HepG2 (cell line): ENCODE results near the gene CPEB4. TPM values are rescaled to one million over a fixed set of nuclear protein-coding genes. Genes with fewer than 3 reads are reported as not detected.
A peak's percentile ranks its signal among the peaks of the same experiment; 100 is the strongest.

ENCODE experiments used
- HNF4A ChIP-seq: sonication (generic); formaldehyde crosslinking; IDR thresholded peaks from 2 replicates; pipeline ENCODE4 v1.4.0; 2020; ENCODE audit warnings: missing genetic modification reagents
- HNF4G ChIP-seq, 2 experiments: sonication (generic) in 1 of 2; formaldehyde crosslinking in 1 of 2; IDR thresholded peaks; 2 replicates each; pipeline versions ENCODE4 v1.4.0 to v1.6.1; 2011 to 2020; ENCODE audit warnings: borderline replicate concordance in 2 of 2, low read depth in 2 of 2, mild to moderate bottlenecking in 2 of 2, low read length in 1 of 2, missing genetic modification reagents in 1 of 2, moderate library complexity in 1 of 2
- ISX ChIP-seq: sonication (generic); formaldehyde crosslinking; conservative IDR thresholded peaks from 2 replicates; pipeline ENCODE4 v1.5.0; 2020; ENCODE audit warnings: missing genetic modification reagents
- ONECUT2 ChIP-seq: sonication (generic); formaldehyde crosslinking; IDR thresholded peaks from 2 replicates; pipeline ENCODE4 v1.4.0; 2020; ENCODE audit warnings: missing genetic modification reagents
- SNRNP70 ChIP-seq: fragments of 200-400 bp; formaldehyde crosslinking; IDR thresholded peaks from 2 replicates; pipeline ENCODE4 v1.6.1; 2017; ENCODE audit warnings: mild to moderate bottlenecking, low read depth, low read length, moderate library complexity
- TCF7 ChIP-seq: sonication (generic); IDR thresholded peaks from 2 replicates; pipeline ENCODE4 v1.6.1; 2016; ENCODE audit warnings: antibody characterized with exemption, low read depth
- ZNF430 ChIP-seq: sonication (generic); formaldehyde crosslinking; IDR thresholded peaks from 2 replicates; pipeline ENCODE4 v1.9.0; 2021; ENCODE audit warnings: mild to moderate bottlenecking, missing genetic modification reagents
- ZNF549 ChIP-seq: sonication (generic); formaldehyde crosslinking; IDR thresholded peaks from 2 replicates; pipeline ENCODE4 v1.5.0; 2020; ENCODE audit warnings: missing genetic modification reagents
- ZNF589 ChIP-seq: sonication (generic); formaldehyde crosslinking; conservative IDR thresholded peaks from 2 replicates; pipeline ENCODE4 v1.8.0; 2022; ENCODE audit warnings: mild to moderate bottlenecking, moderate library complexity, missing genetic modification reagents
- ZNF607 ChIP-seq: sonication (generic); formaldehyde crosslinking; IDR thresholded peaks from 2 replicates; pipeline ENCODE4 v1.5.1; 2020; ENCODE audit warnings: missing genetic modification reagents, mild to moderate bottlenecking, borderline replicate concordance
- ZNF616 ChIP-seq: sonication (generic); formaldehyde crosslinking; IDR thresholded peaks from 2 replicates; pipeline ENCODE4 v1.5.0; 2020; ENCODE audit warnings: low read depth, mild to moderate bottlenecking, missing genetic modification reagents
- ZNF660 ChIP-seq: sonication (generic); formaldehyde crosslinking; IDR thresholded peaks from 2 replicates; pipeline ENCODE4 v1.5.1; 2020; ENCODE audit warnings: mild to moderate bottlenecking, low read depth, missing genetic modification reagents, borderline replicate concordance
- polyA plus RNA-seq, 8 experiments: library from polyadenylated mRNA; depleted of rRNA in 3 of 8; stranded (reverse) in 7 of 8; unstranded in 1 of 8; fragments of >200 nt; fragmentation: Illumina TruSeq in 4 of 8; extraction: Trizol in 4 of 8; gene quantifications; 2 replicates each; pipeline versions ENCODE4 v1.2.1 to v1.2.3, GENCODE V29; 2011 to 2016; ENCODE audit warnings: low read depth in 4 of 8, missing spikeins in 1 of 8, mixed read lengths in 1 of 8; ENCODE audit not compliant: insufficient read depth in 1 of 8
- total RNA-seq, 5 experiments: library from RNA; depleted of rRNA; stranded (reverse); fragments of >200 nt; fragmentation: Illumina TruSeq; extraction: Trizol; gene quantifications; 2 replicates each; pipeline ENCODE4 v1.2.3, GENCODE V29; 2016; ENCODE audit warnings: low read depth in 1 of 5
- TF ChIP-seq, protein P1 (sequence below): sonication (generic); formaldehyde crosslinking; IDR thresholded peaks from 2 replicates; pipeline ENCODE4 v1.5.0; 2020; ENCODE audit warnings: mild to moderate bottlenecking, missing genetic modification reagents
- TF ChIP-seq, protein P2 (sequence below): sonication (generic); formaldehyde crosslinking; IDR thresholded peaks from 2 replicates; pipeline ENCODE4 v1.4.0; 2020; ENCODE audit warnings: missing genetic modification reagents
- TF ChIP-seq, protein P3 (sequence below): sonication (generic); formaldehyde crosslinking; IDR thresholded peaks from 2 replicates; pipeline ENCODE4 v1.4.0; 2020; ENCODE audit warnings: missing genetic modification reagents, borderline replicate concordance
- TF ChIP-seq, protein P4 (sequence below): IDR thresholded peaks from 2 replicates; pipeline ENCODE4 v1.6.1; 2016; ENCODE audit warnings: missing compliant biosample characterization, missing genetic modification reagents, borderline replicate concordance
- TF ChIP-seq, protein P5 (sequence below): sonication (generic); formaldehyde crosslinking; IDR thresholded peaks from 2 replicates; pipeline ENCODE4 v1.9.0; 2021; ENCODE audit warnings: missing genetic modification reagents, borderline replicate concordance
- TF ChIP-seq, protein P6 (sequence below): sonication (generic); formaldehyde crosslinking; IDR thresholded peaks from 2 replicates; pipeline ENCODE4 v1.8.0; 2022; ENCODE audit warnings: missing genetic modification reagents, mild to moderate bottlenecking, borderline replicate concordance

CPEB4 gene
- total and polyA plus RNA-seq, 2 of the 13 experiments (the other 11 are each of a cell fraction or from before 2014, with no cell fraction given), result 7.7 to 26.7 TPM

DNA sequence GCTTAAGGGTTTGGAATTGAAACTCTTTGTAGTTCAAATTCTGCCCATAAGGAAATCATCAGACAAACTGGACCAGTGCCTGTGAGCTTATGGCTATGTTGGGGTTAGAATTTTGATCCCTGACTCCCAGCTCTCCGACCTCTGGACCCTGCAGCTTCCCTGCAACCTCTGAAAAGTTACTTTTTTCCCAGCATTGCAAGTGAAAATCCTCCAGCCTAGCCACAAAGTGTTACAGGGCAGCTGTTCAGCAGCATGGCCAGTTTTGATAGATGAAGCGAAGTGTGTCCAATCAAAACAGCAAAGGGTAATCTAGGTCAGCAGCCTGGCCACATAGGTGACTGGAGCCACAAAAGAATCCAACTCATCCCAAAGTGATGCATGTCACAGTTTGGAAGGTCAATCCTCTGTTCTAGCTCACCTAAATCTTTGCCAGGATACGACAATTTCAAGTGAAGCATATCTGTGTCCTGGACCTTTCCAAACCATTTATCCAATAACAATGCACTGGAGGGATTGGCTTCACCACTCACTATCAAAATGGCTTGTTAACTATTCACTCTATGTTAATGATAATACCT lies 4.7 kb upstream of the CPEB4 start (continued):
- TF ChIP-seq, protein P1, sequence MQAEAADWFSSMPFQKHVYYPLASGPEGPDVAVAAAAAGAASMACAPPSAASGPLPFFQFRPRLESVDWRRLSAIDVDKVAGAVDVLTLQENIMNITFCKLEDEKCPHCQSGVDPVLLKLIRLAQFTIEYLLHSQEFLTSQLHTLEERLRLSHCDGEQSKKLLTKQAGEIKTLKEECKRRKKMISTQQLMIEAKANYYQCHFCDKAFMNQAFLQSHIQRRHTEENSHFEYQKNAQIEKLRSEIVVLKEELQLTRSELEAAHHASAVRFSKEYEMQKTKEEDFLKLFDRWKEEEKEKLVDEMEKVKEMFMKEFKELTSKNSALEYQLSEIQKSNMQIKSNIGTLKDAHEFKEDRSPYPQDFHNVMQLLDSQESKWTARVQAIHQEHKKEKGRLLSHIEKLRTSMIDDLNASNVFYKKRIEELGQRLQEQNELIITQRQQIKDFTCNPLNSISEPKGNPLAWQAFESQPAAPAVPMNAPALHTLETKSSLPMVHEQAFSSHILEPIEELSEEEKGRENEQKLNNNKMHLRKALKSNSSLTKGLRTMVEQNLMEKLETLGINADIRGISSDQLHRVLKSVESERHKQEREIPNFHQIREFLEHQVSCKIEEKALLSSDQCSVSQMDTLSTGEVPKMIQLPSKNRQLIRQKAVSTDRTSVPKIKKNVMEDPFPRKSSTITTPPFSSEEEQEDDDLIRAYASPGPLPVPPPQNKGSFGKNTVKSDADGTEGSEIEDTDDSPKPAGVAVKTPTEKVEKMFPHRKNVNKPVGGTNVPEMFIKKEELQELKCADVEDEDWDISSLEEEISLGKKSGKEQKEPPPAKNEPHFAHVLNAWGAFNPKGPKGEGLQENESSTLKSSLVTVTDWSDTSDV (CRISPR knock-in tag), result no peak
- TF ChIP-seq ZNF660 (CRISPR knock-in tag), result no peak
- TF ChIP-seq ZNF589 (CRISPR knock-in tag), result no peak
- peak; percentile 62 for TF ChIP-seq HNF4G (IDR thresholded peaks at IDR 0.05; ENCODE audit: borderline replicate concordance, low read depth, low read length)
- no peak; the same call in 1 of the 2 replicates for TF ChIP-seq HNF4G (CRISPR knock-in tag; IDR thresholded peaks at IDR 0.05; ENCODE audit: borderline replicate concordance, low read depth)
- TF ChIP-seq, protein P2, sequence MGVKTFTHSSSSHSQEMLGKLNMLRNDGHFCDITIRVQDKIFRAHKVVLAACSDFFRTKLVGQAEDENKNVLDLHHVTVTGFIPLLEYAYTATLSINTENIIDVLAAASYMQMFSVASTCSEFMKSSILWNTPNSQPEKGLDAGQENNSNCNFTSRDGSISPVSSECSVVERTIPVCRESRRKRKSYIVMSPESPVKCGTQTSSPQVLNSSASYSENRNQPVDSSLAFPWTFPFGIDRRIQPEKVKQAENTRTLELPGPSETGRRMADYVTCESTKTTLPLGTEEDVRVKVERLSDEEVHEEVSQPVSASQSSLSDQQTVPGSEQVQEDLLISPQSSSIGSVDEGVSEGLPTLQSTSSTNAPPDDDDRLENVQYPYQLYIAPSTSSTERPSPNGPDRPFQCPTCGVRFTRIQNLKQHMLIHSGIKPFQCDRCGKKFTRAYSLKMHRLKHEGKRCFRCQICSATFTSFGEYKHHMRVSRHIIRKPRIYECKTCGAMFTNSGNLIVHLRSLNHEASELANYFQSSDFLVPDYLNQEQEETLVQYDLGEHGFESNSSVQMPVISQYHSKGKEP (CRISPR knock-in tag), result no peak
- TF ChIP-seq, protein P3, sequence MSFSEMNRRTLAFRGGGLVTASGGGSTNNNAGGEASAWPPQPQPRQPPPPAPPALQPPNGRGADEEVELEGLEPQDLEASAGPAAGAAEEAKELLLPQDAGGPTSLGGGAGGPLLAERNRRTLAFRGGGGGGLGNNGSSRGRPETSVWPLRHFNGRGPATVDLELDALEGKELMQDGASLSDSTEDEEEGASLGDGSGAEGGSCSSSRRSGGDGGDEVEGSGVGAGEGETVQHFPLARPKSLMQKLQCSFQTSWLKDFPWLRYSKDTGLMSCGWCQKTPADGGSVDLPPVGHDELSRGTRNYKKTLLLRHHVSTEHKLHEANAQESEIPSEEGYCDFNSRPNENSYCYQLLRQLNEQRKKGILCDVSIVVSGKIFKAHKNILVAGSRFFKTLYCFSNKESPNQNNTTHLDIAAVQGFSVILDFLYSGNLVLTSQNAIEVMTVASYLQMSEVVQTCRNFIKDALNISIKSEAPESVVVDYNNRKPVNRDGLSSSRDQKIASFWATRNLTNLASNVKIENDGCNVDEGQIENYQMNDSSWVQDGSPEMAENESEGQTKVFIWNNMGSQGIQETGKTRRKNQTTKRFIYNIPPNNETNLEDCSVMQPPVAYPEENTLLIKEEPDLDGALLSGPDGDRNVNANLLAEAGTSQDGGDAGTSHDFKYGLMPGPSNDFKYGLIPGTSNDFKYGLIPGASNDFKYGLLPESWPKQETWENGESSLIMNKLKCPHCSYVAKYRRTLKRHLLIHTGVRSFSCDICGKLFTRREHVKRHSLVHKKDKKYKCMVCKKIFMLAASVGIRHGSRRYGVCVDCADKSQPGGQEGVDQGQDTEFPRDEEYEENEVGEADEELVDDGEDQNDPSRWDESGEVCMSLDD (CRISPR knock-in tag), result no peak
- TF ChIP-seq ISX (CRISPR knock-in tag), result no peak
- no peak for TF ChIP-seq ONECUT2
- TF ChIP-seq, protein P4, sequence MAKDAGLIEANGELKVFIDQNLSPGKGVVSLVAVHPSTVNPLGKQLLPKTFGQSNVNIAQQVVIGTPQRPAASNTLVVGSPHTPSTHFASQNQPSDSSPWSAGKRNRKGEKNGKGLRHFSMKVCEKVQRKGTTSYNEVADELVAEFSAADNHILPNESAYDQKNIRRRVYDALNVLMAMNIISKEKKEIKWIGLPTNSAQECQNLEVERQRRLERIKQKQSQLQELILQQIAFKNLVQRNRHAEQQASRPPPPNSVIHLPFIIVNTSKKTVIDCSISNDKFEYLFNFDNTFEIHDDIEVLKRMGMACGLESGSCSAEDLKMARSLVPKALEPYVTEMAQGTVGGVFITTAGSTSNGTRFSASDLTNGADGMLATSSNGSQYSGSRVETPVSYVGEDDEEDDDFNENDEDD (CRISPR knock-in tag), result no peak
- TF ChIP-seq ZNF549 (CRISPR knock-in tag), result no peak
- no peak for TF ChIP-seq SNRNP70
- no peak for TF ChIP-seq TCF7
- TF ChIP-seq ZNF616 (CRISPR knock-in tag), result no peak
- TF ChIP-seq, protein P5, sequence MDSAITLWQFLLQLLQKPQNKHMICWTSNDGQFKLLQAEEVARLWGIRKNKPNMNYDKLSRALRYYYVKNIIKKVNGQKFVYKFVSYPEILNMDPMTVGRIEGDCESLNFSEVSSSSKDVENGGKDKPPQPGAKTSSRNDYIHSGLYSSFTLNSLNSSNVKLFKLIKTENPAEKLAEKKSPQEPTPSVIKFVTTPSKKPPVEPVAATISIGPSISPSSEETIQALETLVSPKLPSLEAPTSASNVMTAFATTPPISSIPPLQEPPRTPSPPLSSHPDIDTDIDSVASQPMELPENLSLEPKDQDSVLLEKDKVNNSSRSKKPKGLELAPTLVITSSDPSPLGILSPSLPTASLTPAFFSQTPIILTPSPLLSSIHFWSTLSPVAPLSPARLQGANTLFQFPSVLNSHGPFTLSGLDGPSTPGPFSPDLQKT (CRISPR knock-in tag), result no peak
- TF ChIP-seq, protein P6, sequence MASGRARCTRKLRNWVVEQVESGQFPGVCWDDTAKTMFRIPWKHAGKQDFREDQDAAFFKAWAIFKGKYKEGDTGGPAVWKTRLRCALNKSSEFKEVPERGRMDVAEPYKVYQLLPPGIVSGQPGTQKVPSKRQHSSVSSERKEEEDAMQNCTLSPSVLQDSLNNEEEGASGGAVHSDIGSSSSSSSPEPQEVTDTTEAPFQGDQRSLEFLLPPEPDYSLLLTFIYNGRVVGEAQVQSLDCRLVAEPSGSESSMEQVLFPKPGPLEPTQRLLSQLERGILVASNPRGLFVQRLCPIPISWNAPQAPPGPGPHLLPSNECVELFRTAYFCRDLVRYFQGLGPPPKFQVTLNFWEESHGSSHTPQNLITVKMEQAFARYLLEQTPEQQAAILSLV (CRISPR knock-in tag), result no peak
- no peak for TF ChIP-seq ZNF430 (CRISPR knock-in tag)
- no peak for TF ChIP-seq ZNF607 (CRISPR knock-in tag)
- peak; percentile 81 for TF ChIP-seq HNF4A (CRISPR knock-in tag)
